GM18498 (cell line): Measurements from ENCODE around the gene VMAC.
A peak's percentile ranks its signal among the peaks of the same experiment; 100 is the strongest.

Experiments
- ATAC-seq: cut with Tn5 transposase; IDR thresholded peaks from one replicate; pipeline ENCODE4 v1.9.1; 2021; ENCODE audit warnings: mild to moderate bottlenecking, moderate library complexity; ENCODE audit not compliant: unreplicated experiment

VMAC gene

DNA sequence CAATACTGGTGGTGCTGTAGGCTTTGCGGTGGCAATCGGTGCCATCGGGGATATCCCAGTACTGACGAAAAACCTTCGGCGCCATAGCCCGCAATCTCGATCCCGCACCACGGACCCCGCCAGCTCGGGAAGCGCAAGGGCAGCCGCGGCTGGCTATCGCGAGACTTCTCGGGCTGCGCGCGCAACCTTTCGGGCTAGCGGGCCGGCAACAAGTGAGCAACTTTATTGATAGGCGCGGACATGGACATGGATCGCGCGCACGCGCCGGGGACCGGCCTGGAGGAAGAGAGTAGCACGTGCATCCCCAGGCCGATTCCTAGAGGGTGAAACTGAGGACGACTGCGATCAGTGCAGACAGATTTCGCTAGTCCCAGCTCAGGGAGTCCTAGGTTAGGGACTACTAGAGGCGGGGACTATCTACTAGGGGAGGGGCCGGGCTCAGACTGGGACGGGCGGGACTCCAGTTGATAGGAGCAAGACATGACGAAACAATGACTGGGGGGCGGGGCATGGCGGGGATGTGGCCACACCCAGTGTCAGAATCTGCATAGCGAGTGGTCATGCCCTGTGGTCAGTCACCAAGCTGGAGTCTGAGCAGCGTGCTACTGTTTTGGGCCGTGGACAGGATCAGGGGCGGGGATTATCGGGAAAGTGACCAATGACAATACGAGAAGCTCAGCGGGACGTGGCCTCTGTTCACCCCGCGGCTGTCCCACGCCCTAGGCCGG, 884 bp upstream of the VMAC start, which contains the start of gene NDUFA11:
NDUFA11 (minus strand) TSS at position 167 of the 728 bp plus-strand sequence; CDS start at position 85, 82 bp downstream.
- peak; percentile 45 for ATAC-seq

DNA sequence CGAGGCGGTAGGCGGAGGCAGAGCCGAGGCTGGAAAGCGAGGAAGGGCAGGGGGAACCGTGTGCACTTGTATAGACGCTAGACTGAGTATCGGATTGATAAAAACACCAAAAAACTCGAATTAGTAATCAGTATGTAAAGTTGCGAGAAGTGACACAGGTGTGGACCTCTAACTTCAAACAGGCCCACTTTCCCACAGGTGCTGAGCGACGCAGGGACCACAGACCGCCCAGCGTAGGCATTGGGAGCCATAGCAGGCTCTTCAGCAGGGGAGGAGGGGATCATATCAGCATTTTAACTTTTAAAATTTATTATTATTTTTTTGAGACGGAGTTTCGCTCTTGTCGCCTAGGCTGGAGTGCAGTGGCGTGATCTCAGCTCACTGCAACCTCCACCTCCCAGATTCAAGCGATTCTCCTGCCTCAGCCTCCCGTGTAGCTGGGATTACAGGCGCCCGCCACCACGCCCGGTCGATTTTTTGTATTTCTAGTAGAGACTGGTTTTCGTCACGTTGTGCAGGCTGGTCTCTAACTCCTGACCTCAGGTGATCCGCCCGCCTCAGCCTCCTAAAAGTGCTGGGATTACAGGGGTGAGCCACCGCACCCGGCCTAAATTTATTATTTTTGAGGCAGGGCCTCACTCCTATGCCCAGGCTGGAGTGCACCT, 574 bp downstream of the VMAC start:
- ATAC-seq: no peak

DNA sequence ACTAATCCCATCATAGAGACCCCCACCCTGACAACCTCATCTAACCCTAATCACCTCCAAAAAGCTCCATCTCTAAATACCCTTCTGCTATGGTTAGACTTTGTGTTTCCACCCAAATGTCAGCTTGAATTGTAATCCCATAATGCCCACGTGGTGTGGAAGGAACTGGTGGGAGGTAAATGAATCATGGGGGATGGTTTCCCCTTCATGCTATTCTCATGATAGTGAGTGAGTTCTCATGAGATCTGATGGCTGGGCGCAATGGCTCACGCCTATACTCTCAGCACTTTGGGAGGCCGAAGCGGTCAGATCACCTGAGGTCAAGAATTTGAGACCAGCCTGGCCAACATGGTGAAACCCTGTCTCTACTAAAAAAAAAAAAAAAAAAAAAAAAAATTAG, 2.6 kb downstream of the VMAC start:
- no peak for ATAC-seq

DNA sequence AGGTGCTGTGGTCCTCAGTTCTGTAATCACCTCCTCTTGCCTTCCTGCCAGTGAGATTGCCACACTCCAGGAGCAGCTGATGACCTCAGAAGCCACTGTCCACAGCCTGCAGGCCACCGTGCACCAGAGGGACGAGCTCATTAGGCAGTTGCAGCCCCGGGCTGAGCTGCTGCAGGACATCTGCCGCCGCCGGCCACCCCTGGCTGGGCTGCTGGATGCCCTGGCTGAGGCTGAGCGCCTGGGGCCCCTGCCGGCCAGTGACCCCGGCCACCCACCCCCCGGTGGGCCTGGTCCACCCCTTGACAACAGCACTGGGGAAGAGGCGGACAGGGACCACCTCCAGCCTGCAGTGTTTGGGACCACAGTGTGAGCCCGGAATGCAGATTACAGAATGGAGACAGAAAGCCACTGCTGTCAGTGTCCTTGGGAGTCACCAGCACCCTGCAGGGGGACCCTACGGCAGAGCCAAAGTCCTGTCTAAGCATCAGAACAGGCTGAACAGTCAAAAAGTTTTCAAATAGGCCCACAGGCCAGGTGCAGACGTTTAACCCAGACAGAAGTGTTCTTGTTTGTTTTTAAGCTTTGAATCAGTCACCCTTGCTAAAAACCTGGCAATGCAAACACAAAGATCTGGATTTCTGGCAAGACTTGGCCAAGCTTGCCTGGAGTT, 4.2 kb downstream of the VMAC start:
- no peak for ATAC-seq

DNA sequence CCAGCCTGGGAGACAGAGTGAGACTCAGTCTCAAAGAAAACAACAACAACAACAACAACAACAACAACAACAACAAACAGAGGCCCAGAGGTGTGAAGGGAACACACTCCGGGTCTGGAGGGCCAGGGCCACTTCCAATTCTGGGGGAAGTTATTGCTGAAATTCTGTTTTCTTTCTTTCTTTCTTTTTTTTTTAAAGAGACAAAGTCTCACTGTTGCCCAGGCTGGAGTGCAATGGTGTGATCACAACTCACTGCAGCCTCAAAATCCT, 5.9 kb downstream of the VMAC start:
- no peak for ATAC-seq

DNA sequence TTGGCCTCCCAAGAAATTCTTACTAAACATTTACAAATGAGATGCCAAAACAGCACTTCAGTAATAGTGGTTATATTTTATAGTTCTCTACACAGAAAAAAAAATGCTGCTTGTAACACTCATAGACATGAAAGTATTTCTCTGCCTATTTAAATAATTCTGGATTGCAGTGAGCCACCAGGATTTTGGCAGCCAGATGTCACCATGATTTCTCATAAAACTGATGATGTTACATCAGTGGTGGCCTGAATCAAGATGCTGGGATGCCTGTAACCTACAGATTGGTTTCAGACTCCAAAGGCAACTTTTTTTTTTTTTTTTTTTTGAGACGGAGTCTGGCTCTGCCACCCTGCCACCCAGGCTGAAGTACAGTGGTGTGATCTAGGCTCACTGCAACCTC, 6.7 kb downstream of the VMAC start:
- ATAC-seq: no peak

DNA sequence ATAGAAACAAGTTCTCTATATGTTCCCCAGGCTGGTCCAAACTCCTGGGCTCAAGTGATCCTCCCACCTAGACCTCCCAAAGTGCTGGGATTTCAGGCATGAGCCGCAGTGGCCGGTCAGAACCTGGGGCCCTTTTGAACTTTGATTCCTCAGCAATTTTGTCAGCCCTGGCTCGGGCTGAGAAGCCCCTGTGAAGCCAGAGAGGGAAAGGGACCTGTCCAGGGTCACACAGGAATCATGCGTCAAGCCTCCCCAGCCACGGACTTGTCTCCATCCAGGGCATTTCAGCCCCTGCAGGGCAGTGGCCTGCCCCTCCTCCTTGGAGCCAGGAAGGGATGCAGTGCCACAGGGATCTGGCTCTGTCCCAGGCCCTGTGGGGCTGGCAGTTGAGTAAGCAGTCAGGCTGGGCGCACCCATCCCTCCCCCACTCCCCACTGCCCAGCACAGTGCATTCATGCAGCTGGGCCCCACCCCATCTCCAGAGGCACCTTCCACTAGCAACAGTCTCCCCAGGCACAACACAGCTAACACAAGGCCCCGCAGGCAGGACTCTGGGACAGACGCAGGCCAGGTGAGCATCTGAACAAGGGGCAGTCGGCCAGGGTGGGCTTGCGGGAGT, 9.2 kb downstream of the VMAC start, which contains the start of gene CAPS:
CAPS (plus strand) TSS at position 516 of the 619 bp plus-strand sequence. CDS start 153 bp downstream, outside the sequence.
- ATAC-seq: no peak

DNA sequence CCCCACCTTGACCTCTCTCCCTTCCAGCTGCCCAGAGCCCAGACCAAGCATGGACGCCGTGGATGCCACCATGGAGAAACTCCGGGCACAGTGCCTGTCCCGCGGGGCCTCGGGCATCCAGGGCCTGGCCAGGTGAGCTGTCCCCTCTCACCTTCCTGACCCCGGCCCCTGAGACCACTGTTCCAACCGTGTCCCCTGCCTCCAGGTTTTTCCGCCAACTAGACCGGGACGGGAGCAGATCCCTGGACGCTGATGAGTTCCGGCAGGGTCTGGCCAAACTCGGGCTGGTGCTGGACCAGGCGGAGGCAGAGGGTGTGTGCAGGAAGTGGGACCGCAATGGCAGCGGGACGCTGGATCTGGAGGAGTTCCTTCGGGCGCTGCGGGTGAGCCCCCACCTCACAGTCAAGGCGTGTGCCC, 9.7 kb downstream of the VMAC start:
- no peak for ATAC-seq

DNA sequence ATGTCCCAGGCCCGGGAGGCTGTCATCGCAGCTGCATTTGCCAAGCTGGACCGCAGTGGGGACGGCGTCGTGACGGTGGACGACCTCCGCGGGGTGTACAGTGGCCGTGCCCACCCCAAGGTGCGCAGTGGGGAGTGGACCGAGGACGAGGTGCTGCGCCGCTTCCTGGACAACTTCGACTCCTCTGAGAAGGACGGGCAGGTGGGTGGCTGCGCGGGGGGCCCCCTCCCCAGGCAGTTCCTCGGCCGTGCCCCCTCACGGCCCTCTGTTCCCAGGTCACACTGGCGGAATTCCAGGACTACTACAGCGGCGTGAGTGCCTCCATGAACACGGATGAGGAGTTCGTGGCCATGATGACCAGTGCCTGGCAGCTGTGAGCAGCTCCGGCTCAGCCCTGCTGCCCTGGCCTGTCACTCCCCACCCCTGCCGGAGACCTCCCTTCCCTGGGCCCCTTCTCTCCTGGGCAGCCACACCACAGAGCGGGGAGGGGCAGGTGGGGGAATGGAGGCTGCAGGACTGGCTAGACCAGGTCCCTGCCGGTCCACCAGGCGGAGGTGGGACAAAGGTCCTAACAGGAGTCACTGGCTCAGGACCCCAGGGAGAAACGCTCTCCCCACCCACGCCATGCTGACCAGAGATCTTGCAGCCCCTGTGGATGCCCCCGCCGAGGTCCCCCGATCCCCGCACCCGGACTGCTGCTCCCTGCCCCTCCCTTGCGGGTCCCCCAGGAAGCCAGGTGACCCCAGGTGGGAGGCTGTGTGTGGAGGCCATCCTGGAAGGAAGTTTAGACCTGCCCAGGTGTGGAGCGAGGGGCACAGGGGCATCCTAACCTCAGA, 10.5 kb downstream of the VMAC start:
- no peak for ATAC-seq

DNA sequence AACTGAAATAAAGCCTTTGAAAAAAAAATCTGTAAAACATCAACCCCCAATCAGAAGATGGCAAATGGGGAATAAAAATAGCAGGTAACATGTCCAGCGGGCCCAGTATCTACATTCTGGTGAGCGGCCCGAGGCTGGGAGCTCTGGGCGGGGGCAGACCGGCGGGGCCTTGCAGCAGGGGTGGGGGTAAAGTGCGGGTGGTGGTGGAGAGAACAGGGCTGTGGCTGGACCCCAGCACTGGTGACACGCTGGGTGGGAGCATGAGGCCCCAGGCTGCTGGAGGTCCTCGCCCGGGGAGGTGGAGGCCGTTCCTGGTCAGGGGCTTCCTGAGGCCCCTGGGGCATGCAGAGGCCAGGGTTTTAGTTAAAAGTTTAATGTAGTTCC, 11.1 kb downstream of the VMAC start:
- no peak for ATAC-seq

DNA sequence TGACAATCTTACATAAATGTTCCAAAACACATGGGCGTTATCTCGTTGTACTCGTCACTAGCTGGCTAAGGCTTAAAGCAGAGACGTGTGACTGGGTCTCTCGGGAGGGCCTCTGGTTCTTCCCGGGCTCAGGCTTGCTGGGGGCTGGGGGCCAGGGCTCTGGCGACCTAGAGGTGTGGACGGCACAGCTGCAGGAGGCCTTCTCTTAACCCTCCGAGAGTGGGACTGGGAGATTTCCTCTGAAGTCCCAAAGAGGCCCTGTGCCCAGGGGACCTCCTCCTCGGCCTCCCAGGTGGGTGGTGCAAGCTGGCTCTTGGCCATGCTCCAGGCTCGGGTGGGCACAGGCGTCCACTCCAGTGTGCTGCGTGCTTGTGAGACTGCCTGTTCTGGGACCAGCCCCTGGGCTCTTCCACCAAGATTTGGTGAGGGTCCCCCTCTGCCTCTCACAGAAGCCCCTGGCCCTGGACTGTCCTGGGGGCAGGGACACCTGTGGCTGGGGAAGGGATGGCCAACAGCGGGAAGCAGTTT, 11.6 kb downstream of the VMAC start:
- ATAC-seq: no peak

DNA sequence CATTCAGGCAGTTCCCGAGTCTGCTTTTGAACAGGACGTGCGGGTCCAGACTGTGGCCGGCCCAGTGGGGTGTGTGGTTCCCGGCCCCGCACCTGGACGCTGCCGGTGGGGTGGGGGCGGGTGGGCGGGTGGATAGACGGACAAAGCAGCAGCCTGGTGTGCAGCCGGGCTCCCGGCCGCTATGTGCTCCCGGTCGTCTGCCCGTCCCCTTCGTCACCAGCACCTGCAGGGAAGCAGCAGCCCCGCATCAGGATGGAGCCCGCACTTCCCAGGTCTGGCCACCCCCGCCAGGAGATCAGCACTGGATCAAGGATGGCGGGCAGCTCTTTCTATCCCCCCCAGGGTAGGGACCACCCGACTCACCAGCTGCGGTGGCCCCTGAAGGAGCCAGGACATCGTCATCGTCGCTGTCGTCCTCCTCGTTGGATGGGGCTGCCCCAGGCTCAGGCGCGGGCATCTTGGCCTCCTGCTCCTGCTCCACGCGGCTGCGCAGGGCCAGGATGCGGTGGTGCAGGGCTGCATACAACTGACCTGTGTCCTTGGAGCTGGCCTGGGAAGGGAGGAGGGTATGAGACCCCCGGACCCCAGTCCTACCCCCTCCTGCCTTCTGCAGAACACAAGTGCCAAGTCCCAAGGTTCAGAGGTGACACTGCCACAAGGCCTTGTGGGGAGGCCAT, 12.9 kb downstream of the VMAC start:
- no peak for ATAC-seq

DNA sequence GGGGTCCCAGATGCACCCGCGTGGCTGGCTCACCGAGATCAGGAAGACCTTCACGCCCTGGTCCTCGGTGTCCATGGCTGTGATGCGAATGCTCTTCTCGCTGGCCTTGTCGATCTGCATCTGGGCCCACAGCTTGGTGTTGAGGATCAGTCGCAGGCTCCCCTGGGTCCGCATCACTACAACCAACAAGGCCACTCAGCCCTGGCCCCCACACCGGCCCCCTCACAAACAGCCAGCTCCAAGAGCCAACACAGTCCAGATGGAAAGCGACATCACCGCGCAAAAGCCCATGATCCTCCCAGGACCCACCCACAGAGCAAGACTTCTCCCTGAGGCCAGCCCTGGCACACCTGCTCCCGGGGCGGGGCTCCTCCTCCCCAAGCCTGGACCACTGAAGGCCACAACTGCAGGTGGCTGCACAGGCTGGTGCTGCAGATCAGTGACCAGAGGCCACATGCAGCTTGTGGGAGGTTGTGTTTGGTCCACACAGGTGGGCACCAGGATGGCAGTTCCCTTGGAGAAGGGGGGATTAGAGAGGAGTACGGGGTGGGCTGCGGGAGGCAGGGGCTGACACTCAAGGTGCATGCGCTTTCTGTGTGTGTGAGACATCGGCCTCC, 13.9 kb downstream of the VMAC start:
- no peak for ATAC-seq

DNA sequence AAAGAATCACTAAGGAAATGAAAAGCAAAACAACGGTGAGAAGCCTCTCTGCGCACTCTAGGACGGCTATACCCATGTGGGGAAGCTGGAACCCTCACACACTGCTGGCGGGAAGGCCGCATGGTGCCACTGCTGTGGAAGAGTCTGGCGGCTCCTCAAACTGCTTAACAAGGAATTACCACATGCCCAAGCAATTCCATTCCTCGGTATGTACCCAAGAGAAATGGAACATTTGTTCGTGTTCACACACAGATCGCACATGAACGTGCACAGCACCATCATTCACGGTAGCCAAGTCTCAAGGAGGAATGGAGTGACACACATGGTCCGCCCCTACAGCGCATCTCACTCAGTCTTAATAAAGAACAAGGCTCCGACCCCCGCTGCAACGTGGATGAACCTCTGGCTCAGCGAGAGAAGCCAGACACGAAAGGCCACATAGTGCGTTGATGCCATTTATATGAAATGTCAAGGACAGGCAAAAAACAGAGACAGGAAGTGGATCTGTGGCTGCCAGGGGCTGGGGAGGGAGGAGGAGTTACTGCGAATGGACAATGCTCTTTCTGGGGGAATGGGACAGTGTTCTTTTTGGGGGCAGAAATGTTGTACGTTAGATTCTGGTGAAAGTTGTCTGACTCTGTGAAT, 17.0 kb downstream of the VMAC start:
- ATAC-seq: no peak

DNA sequence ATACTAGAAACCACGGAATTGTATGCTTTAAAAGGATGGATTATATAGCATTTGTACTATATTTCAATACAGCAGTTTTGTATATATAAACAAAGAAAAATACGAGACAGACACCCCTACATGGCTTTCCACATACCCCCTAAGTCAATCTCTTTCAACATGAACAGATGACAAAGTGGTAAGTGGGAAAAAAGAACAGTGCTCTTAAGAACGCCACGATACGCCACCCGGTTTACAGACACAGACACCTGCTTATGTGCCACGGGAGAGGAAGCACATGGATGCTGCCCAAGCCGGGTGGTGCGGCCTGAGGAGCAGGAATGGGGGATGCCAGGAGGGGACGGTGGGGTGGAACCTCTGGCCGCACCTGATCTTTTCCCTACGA, 17.5 kb downstream of the VMAC start:
- no peak for ATAC-seq

DNA sequence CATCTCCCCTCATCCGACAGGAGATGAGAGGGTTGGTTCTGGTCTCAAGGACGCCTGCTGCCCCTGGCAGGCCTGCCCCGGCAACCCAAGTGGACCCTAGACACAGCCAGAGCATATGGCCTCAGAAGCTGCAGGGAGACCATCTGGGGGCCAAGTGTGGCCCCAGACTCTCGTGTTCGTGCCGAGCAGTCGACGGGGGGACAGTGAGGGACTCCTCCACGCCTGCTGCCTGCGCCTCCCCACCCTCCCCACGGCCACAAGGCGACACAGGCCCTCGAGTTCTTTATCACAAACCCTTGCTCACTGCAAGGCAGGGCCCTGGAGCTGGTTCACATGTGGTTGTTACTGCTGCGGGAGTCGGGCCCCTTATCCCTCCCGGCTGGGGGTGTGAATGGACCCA, 18.7 kb downstream of the VMAC start:
- ATAC-seq: no peak

DNA sequence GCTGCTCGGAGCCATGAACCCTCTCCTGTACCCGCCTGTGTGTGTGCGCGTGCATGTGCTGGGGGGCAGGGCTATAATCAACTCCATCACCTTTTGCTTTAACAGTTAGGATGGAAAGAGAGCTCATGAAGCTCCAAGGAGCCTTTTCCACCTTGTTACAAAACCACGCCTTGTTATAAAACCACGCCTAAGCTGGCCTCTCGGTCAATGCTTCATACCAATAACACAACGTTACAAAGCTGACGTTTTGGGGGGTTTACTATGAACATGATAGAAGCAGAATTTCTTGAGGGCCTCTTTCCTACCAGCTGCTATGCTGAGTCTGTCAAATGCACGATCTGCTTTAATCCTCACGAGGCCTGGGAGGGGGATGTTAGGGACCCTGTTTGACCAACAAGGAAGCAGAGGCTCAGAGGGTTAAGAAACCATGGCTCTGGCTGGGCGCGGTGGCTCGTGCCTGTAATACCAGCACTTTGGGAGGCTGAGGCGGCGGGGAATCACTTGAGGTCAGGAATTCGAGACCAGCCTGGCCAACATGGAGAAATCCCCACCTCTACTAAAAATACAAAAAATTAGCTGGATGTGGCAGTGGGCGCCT, 21.3 kb downstream of the VMAC start:
- no peak for ATAC-seq

DNA sequence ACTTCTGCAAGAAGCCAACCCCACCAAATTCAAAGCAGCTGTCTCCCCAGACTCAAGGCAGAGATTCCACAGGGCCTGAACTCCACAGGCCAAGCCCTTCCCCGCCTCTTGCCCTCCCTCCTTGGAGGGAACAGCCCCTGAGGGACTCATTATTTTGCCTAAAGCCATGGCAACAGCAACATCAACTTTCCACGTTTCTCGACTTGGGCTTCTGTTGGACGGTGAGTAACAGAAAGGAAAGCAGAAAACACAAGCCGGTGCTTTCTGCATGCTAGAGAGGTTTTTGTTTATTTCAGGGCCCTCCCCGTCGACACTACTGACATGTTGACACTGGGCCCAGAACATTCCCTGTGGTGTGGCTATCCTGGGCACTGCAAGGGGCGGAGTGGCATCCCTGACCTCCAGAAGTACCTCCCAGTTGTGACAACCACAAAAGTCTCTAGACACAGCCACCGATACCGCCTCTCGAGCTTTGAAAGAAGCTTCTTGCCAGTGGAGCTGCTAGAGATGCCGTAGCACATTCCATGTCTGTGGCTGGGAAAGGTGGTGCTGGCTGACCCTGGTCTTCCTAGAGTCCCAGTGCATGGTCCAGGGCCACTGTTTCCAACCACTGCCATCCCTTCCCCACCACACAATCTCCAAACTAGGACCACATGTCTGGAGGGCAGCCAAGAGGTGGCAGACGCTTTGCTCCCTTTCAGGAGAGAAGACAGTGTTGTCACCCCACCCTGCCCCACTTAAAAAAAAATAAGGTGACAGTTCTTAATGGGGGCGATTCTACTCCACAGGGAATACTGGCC, 22.2 kb downstream of the VMAC start:
- ATAC-seq: no peak
